B cell (primary cell): Measurements from ENCODE around the gene CDK11A.

Experiments used
- CTCF ChIP-seq: fragments of 200-600 bp; IDR thresholded peaks from one replicate; pipeline ENCODE4 v1.8.0; 2022; ENCODE audit warnings: antibody characterized with exemption, mild to moderate bottlenecking
- EZH2 ChIP-seq: IDR thresholded peaks from 2 replicates; pipeline ENCODE4 v1.6.1; 2012; ENCODE audit warnings: borderline replicate concordance, low read depth, mild to moderate bottlenecking, moderate library complexity, low read length; ENCODE audit not compliant: insufficient read depth, poor library complexity, severe bottlenecking

GRCh38 chr1:1687846-1688245 is 36.3 kb downstream of the CDK11A start:
- TF ChIP-seq CTCF (no peak), EZH2 (no peak)
